Fibroblast of lung (primary cell): ENCODE measurements around the gene MYO10. TPM values are rescaled to one million over a fixed set of nuclear protein-coding genes. Genes with fewer than 3 reads are reported as not detected.

Experiments used
- DNase-seq, 2 donors: peaks; one replicate each; pipeline versions ENCODE4 v3.0.0 to v3.0.0-alpha.2; 2010; ENCODE audit warnings: low read depth in 2 of 2
- H2AFZ ChIP-seq: 2 replicates; pipeline ENCODE4 v1.5.1; 2012; ENCODE audit warnings: low read length, control low read depth, inconsistent platforms
- H3K27ac ChIP-seq: 2 replicates; pipeline ENCODE4 v1.5.1; 2011; ENCODE audit warnings: low read length, control low read depth; ENCODE audit not compliant: insufficient read depth
- H3K27me3 ChIP-seq: 2 replicates; pipeline ENCODE4 v1.5.1; 2011; ENCODE audit warnings: mild to moderate bottlenecking, low read length; ENCODE audit not compliant: control insufficient read depth, insufficient read depth
- H3K36me3 ChIP-seq: 2 replicates; pipeline ENCODE4 v1.5.1; 2011; ENCODE audit warnings: low read length; ENCODE audit not compliant: control insufficient read depth, insufficient read depth
- H3K4me1 ChIP-seq: 2 replicates; pipeline ENCODE4 v1.5.1; 2011; ENCODE audit warnings: low read length; ENCODE audit not compliant: control insufficient read depth, insufficient read depth; ENCODE audit errors: extremely low read depth
- H3K4me2 ChIP-seq: 2 replicates; pipeline ENCODE4 v1.5.1; 2011; ENCODE audit warnings: low read length, control low read depth; ENCODE audit not compliant: insufficient read depth; ENCODE audit errors: extremely low read depth
- H3K4me3 ChIP-seq, 4 experiments: fragments of 200-600 bp in 1 of 4; sonication (generic) in 1 of 4; replicated peaks in 1 of 4; 2 replicates each; pipeline ENCODE4 v1.5.1; 2011 to 2016; ENCODE audit warnings: low read length in 4 of 4, low read depth in 3 of 4, mild to moderate bottlenecking in 3 of 4, control low read depth in 2 of 4, inconsistent platforms in 1 of 4, mixed read lengths in 1 of 4; ENCODE audit not compliant: insufficient read depth in 1 of 4; ENCODE audit errors: control extremely low read depth in 1 of 4
- H3K79me2 ChIP-seq: 2 replicates; pipeline ENCODE4 v1.5.1; 2012; ENCODE audit warnings: mild to moderate bottlenecking, low read length, inconsistent platforms; ENCODE audit not compliant: control insufficient read depth, insufficient read depth
- H3K9ac ChIP-seq: 2 replicates; pipeline ENCODE4 v1.5.1; 2011; ENCODE audit warnings: mild to moderate bottlenecking, low read length, control low read depth; ENCODE audit not compliant: insufficient read depth
- H3K9me3 ChIP-seq: 2 replicates; pipeline ENCODE4 v1.5.1; 2012; ENCODE audit warnings: low read depth, low read length; ENCODE audit not compliant: control insufficient read depth, insufficient read depth
- H4K20me1 ChIP-seq: 2 replicates; pipeline ENCODE4 v1.5.1; 2011; ENCODE audit warnings: low read length; ENCODE audit not compliant: control insufficient read depth, insufficient read depth; ENCODE audit errors: extremely low read depth
- CTCF ChIP-seq, 2 donors: IDR thresholded peaks in 1 of 2; conservative IDR thresholded peaks in 1 of 2; 1 replicate in 1 of 2; 2 replicates in 1 of 2; pipeline ENCODE4 v1.5.1; 2011 to 2012; ENCODE audit warnings: low read length in 2 of 2, control low read depth in 1 of 2, inconsistent platforms in 1 of 2, low read depth in 1 of 2, mild to moderate bottlenecking in 1 of 2
- EZH2 ChIP-seq: IDR thresholded peaks from 2 replicates; pipeline ENCODE4 v1.5.1; 2012; ENCODE audit warnings: low read length, control low read depth, mild to moderate bottlenecking; ENCODE audit errors: missing control alignments
- polyA plus RNA-seq, 2 donors: library from polyadenylated mRNA; depleted of rRNA in 1 of 2; stranded (reverse) in 1 of 2; unstranded in 1 of 2; fragments of >200 nt; gene quantifications; 2 replicates each; pipeline ENCODE4 v1.2.1, GENCODE V29; 2011 to 2012; ENCODE audit warnings: missing spikeins in 1 of 2
- total RNA-seq: library from RNA; depleted of rRNA; stranded (reverse); fragments of >200 nt; gene quantifications from 2 replicates; pipeline ENCODE4 v1.2.1, GENCODE V29; 2014

Gene MYO10
- total and polyA plus RNA-seq, 2 donors (not counting 1 experiment from before 2014, with no cell fraction given): 16.6 to 82.2 TPM

- TF ChIP-seq CTCF (conservative IDR thresholded peaks at IDR 0.05 in 1 of 2, IDR thresholded peaks at IDR 0.05 in 1 of 2; ENCODE audit: low read depth in 1 of 2, low read length in 2 of 2) (no peak), EZH2 (no peak)
- H3K9ac ChIP-seq: no peak within 1 kb of the TSS
- no peak within 1 kb of the TSS for H3K27ac ChIP-seq
- peaks cover 20% of the 10 kb centered on the region for H3K27me3 ChIP-seq
- H3K36me3 ChIP-seq: no peaks in the 10 kb centered on the region
- no peaks in the 10 kb centered on the region for H3K9me3 ChIP-seq
- no peaks in the 10 kb centered on the region for H3K79me2 ChIP-seq
- H3K4me2 ChIP-seq: peak within 1 kb of the TSS; percentile 77
- DNase-seq: peak in 1 of 2 donors; percentile 29
- H4K20me1 ChIP-seq: no peaks in the 10 kb centered on the region
- H3K4me3 ChIP-seq: peak within 1 kb of the TSS; percentile 35 to 62 (median 50)
- peaks cover 2% of the 10 kb centered on the region for H3K4me1 ChIP-seq
- H2AFZ ChIP-seq: peak within 1 kb of the TSS; percentile 45
Observed at GRCh38 chr5:16616536-16617273, 319.4 kb downstream of the MYO10 start, which contains the start of gene RETREG1. Gene RETREG1 (minus strand): TSS chr5:16616997. CDS start chr5:16616971, 26 bp downstream.

DNA sequence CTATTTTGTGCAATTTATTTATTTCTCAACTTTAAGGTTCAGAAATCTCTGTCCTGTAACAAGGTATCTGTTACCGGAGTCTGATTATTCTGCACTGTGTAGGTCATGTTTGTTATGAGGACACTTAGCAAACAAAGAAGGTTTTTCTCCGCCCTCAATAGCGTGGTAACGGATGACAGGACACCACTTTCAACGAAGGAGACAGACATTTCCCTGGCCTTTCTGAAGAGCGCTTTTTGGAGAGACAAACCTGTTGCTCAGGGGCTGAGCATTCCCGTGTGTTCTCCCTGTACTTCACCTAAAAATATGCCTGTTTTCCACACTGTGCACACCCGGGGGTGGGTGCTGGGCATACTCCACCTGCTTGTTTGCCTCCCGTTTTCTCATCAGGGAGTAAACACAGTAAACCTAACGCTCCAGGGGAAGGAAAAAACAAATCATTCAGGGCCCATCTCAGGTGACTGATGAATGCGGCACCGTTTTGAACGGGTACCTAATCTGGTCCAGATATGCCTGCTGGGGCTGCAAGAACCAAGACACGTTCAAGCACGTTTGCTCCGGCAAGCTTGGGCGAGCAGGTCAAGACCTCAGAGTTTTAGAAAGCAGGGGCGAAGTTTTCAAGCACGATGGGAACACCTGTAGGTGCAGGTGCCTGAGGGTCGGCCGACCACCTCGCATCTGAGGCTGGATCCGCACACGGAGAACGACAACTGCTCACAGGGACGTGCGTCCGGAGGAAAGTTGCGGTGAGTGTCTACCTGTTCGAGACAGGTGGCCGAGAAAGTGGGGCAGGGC, 320.1 kb downstream of the MYO10 start:
- Histone ChIP-seq H3K9me3 (no peaks in the 10 kb centered on the region), H3K9ac (no peak overlapping the region), H3K4me2 (peak overlapping the region; percentile 77), H2AFZ (no peak overlapping the region), H3K36me3 (no peaks in the 10 kb centered on the region), H3K4me1 (peaks cover 2% of the 10 kb centered on the region), H4K20me1 (no peaks in the 10 kb centered on the region), H3K27me3 (peaks cover 17% of the 10 kb centered on the region), H3K79me2 (no peaks in the 10 kb centered on the region), H3K27ac (no peak overlapping the region), H3K4me3 (peak overlapping the region; percentile 35 to 62 (median 50))
- TF ChIP-seq CTCF (conservative IDR thresholded peaks at IDR 0.05 in 1 of 2, IDR thresholded peaks at IDR 0.05 in 1 of 2; ENCODE audit: low read depth in 1 of 2, low read length in 2 of 2) (no peak), EZH2 (no peak)
- no peak for DNase-seq

- H4K20me1 ChIP-seq: no peaks in the 10 kb centered on the region
- H3K9me3 ChIP-seq: no peaks in the 10 kb centered on the region
- no peak for DNase-seq
- no peak overlapping the region for H3K27ac ChIP-seq
- H3K27me3 ChIP-seq: peaks cover 5% of the 10 kb centered on the region
- no peak overlapping the region for H3K4me2 ChIP-seq
- no peaks in the 10 kb centered on the region for H3K36me3 ChIP-seq
- TF ChIP-seq CTCF (conservative IDR thresholded peaks at IDR 0.05 in 1 of 2, IDR thresholded peaks at IDR 0.05 in 1 of 2; ENCODE audit: low read depth in 1 of 2, low read length in 2 of 2) (no peak), EZH2 (no peak)
- no peak overlapping the region for H3K9ac ChIP-seq
- H3K4me3 ChIP-seq: no peak overlapping the region
- no peaks in the 10 kb centered on the region for H3K79me2 ChIP-seq
- peaks cover 2% of the 10 kb centered on the region for H3K4me1 ChIP-seq
- H2AFZ ChIP-seq: no peak overlapping the region
Observed at GRCh38 chr5:16612007-16612406, 324.1 kb downstream of the MYO10 start.
